Hindlimb muscle (tissue), 1 donor: ENCODE measurements around the gene SH3BP4. TPM values are rescaled to one million over a fixed set of nuclear protein-coding genes. Genes with fewer than 3 reads are reported as not detected.

ENCODE experiments used
- DNase-seq: peaks from one replicate; pipeline ENCODE4 v3.0.0-alpha.2; 2013
- polyA plus RNA-seq: library from polyadenylated mRNA; unstranded; fragments of 120-200 nt; gene quantifications from one replicate; pipeline ENCODE4 v1.2.1, GENCODE V29; 2013; ENCODE audit not compliant: insufficient read length

The SH3BP4 gene
- polyA plus RNA-seq, 1 donor = 19.4 TPM

DNA sequence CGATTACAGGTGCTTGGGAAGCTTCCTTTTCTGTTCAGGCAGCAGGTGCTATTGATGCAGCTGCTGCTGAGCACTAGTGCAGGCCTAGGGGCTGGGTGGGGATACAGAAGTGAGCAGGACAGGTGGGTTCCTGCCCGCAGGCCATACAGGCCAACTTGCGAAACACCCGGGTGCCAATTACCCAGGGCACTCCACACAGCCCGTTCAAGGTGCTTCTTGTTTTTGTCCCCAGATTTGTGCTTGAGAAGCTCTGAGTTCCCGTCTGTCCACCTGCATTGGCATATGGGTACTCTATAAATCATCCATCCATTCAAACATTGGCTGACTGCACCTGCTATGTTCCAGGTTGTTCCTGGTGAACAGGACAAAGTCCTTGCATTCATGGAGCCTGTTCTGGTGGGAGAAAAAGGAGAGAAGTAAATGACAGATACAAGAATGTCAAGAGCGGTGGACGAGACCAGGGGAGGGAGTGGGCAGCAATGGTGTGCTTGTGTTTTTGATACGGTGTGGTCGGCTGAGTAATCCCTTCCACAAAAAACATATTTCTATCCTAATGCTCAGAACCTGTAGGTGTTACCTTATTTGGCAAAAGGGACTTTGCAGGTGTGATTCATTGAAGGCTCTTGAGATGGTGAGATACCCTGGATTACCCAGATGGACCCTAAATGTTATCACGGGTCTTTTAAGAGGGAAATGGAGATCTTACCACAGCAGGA is 31.4 kb downstream of the SH3BP4 start:
- DNase-seq = no peak

DNA sequence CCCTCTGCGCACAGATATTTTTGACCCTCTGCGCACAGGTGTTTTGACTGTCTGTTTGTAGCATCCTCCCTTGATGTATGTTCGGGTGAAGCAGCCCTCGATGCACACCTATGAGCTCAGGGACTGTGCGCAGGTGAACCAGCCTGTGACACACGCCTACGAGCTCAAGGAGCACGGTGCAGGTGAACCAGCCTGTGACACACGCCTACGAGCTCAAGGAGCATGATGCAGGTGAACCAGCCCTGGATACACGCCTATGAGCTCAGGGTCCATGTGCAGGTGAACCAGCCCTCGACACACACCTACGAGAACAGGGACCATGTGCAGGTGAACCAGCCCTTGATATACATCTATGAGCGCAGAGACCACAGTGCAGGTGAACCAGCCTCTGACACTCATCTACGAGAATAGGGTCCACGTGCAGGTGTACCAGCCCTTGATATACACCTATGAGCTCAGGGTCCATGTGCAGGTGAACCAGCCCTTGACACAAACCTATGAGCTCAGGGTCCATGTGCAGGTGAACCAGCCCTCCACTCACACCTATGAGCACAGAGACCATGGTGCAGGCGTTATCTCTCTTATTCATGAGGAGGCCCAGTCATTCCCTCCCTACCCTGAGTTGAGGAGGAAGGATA is 33.9 kb downstream of the SH3BP4 start:
- no peak for DNase-seq

DNA sequence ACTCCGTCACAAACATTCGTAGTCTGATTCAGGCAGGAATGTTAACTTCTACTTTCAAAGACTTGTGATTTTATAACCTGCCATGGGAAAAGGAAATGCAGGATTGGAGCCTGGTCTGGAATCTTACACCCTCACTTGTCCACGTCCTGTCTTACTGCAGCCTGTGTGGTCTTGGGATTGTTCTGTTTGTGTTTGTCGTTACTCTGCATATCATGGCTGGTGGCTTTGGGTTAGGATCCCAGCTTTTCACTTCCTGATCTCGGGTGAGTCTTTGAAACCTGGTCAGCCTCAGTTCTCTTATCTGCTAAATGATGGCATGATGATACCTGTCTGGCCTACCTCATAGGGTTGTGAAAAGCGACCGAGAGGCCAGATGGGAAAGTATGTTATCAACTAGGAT is 34.6 kb downstream of the SH3BP4 start:
- no peak for DNase-seq

DNA sequence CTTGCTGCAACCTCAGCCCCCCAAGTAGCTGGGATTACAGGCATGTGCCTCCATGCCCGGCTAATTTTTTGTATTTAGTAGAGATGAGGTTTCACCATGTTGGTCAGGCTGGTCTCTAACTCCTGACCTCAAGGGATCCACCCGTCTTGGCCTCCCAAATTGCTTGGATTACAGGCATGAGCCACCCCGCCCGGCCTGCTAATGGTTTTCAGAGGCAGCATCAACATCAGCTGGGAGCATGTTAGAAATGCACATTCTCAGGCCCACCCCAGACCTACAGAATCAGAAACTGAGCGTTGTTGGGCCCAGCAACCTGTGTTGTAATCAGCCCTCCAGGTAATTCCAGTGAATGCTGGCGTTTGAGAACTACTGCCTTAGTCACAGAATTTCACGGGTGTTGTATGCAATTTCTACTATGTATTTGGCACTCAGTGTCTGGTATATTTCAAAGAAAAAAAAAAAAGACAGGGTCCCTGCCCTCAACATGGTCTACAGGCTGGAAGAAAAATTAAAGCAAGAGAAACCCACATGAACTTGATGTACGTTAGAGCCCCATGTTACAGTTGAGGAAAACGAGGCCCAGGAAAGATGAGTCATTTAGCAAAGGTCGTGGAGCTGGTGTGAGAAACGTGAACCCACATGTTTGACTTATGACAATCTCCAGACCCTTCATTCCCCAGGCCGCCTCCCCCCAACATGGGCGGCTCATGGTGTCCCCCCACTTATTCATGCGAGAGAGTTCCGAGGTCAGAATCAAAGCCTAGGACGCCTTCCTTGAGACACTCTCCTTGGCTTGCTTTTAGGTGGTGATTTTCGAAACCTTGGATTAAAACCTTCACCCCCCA is 35.3 kb downstream of the SH3BP4 start:
- DNase-seq = no peak

DNA sequence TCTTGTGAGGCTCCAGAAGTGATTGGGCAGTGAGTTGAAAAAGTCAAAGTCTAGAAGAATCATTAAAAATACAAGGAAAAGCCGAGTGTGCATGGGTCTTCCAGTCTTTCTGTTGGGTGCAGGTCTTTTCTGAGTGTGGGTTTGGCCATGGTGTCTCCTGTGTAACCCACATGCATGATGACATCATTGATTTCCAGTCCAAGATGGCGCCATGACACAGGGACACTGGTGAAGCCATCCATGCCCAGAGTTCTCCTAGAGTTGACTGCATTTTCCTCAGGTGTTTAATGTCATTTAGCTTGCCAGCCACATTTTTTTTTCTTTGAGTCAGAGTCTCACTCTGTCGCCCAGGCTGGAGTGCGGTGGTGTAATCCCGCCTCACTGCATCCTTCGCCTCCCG is 35.9 kb downstream of the SH3BP4 start:
- DNase-seq = no peak

DNA sequence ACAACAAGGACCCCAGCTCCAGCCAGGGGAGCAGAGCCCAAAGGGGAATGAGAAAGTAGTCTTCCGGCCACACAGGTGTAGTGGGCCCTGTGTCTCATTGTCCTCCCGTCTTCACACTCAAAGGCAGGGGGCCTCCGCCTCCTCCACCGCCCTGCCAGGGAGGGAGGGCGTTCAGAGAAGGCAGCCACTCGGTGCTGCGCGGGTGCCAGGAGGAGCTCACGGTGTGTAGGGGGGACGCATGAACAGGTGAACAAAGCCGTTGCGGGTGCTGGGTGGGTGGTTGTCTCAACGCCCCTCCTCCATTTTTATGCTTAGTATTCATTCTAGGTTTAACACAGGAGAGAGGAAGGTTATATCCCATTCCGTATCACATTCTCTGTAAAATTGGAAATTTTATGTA is 36.7 kb downstream of the SH3BP4 start:
- DNase-seq = no peak

DNA sequence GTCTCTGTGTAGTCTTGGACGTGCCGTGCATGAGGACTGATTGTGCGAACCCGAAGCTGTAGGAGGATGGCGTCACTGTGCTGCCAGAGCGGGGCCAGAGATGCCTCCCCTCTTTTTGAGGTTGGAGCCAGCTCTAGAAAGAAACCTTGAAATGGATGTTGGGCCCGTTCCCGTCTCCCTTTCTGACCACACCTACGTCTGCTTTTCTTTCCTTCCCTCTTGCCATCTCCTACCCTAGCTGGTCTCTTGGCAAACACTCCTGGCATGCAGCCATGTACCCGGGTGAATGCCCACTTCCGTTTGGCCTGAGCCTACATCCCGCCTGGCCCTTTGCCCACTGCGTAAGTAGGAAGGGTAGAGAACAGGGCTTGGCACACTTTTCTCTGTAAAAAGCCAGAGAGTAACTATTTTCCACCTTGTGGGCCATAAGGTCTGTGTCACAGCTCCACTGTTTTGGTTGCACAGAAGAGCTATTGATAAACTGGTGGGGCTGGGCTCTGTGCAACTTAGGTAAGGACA is 37.4 kb downstream of the SH3BP4 start:
- no peak for DNase-seq

DNA sequence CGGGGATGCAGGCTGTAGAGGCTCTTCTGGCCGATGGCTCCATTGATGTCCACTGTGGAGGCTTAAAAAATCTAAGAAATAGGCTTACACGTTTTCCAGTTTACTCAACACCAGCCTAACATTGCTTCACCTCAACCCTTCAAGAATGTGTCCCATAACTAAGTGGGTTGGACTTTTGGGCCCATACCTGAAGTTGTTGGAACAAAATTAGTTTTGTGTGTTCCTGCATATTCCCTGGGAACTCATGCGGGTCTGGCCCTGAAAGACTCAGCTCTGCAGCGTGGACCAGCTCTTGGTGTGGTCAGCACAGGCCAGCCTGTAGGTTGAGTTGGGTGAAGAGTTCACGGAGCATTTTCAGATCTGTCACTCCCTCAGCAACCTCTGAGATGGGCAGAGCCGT is 38.5 kb downstream of the SH3BP4 start:
- no peak for DNase-seq

DNA sequence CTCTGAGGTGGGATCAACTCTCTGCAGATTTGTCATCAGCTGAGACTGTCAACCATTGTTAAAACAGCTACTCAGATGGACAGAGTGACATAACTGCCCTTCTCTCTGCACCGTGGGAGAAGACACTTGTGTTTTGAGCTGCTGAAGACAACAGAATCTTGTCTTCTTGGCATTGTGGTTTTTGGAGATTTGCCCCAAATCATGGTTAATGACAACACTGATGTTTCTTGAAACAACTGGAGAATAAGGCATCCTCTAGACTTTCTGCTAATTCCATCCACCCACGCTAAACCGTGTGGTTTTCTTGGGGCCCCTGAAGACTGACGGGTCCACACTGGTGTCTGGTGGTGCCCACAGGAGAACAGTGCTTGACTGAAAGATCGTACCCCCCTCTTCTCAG is 39.5 kb downstream of the SH3BP4 start:
- DNase-seq = no peak

DNA sequence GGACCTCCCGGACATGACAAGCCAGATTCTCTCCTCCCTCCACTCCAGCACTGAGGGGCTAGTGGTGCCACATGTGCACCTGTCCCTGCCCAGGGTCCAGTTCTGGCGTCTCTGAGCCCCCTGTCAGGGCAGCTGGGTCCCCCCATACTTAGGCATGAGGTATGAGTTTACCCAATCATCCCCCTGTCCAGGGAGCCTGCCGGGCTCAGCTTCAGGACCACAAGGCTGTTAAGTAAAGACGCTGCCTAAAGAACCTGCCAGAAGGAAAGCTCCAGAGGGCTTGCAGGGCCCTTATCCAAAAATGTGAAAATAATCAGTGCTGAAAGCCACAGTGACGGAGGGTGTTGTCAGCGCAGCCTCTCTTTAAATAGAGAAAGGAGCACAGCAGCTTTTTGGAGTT is 40.0 kb downstream of the SH3BP4 start:
- DNase-seq = no peak

DNA sequence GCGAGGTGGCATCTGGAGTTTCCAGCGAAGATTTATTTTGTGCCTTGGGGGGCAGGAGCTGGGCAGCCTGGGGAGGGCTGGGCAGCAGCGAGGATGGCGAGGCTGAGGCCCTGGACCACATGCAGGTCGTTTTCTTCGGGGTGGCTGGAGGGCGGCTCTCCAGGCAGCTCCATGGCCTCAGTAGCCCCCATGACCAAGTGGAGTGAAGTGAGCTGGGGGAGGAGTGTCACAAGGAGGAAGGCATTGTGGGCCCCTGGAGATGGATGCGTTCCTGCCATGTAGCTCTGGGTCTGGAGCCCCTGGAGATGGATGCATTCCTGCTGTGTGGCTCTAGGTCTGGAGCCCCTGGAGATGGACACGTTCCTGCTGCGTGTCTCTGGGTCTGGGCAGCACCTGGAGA is 40.4 kb downstream of the SH3BP4 start:
- no peak for DNase-seq

DNA sequence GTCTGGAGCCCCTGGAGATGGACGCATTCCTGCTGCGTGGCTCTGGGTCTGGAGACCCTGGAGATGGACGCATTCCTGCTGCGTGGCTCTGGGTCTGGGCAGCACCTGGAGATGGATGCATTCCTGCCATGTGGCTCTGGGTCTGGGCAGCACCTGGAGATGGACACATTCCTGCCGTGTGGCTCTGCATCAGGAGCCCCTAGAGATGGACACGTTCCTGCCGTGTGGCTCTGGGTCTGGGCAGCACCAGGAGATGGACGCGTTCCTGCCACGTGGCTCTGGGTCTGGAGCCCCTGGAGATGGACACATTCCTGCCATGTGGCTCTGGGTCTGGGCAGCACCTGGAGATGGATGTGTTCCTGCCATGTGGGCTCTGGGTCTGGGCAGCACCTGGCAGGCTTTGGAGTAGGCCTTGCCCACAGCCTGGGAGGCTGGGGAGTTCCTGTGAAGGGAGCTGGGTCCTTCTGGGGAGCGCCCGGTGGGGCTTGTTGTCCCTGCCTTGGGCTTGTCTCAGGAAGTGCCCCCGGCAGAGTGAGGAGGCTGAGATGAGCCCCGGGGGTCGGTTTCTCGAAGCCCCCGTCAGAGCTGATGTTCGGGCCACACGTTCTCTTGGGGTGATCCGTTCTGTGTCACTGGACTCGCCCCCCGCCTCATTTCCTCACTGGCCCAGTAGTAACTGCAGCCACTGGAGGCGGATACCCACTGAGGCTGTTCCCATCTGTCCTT is 41.0 kb downstream of the SH3BP4 start:
- no peak for DNase-seq

DNA sequence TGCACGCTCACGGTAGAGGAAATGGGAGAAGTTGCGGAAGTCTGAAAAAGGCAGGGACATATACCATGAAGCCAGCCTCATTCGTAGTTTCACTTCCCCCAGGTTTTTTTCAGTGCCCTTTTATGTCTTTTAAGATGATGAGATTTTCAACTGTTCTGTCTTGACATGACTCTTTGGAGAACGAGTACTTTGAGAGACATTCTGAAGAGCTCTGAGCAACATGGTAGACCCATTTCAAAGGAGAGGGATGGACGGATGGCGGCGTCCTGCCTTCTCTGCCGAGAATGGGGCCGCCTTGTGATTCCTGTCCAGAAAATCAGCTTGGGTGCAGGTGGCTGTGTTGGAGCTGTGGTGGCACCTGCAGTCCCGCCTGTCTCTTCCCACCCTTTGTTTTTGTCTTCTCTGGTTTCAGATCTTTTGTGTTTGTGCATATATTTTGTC is 41.7 kb downstream of the SH3BP4 start:
- no peak for DNase-seq

DNA sequence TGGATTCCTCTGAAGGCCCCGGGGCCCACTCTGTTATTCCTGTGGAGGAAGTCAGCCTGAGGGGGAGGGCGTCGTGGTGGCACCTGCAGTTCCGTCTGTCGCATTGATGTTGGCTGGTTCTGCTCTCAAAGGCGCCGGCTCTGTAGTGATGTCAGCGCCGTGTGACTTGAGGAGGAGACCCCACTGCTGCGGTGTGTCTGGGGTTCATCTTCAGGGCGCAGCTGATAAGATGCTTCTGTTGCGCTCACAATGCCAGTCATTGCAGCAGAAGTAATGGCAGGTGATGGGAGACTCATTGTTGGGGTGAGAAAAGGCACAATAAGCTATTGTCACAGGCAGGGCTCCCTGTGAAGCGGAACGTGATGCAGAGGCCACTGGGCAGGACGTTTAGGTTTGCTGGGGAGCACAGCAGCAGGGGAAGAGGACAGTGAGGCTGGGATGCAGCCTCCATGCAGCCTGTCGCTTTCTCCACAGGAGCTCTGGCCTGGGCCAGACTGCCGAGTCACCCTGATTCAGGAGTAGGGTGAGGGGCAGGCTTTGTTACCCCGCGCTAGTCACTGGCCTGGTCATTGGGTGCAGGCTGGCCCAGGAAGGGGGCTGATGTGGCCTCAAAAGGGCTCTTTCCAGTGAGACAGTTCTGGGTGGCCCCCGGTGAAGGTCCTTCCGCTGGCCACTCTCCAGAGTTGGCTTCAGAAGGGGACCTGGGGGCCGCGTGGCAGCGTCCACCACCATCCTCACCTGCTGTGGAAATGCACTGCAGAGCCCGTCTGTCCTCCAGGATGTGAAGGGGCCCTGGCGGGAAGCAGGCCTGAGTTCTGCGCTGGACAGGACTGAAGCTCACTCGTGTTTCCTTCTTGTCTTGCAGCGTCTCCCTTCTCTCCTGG is 42.9 kb downstream of the SH3BP4 start:
- no peak for DNase-seq

DNA sequence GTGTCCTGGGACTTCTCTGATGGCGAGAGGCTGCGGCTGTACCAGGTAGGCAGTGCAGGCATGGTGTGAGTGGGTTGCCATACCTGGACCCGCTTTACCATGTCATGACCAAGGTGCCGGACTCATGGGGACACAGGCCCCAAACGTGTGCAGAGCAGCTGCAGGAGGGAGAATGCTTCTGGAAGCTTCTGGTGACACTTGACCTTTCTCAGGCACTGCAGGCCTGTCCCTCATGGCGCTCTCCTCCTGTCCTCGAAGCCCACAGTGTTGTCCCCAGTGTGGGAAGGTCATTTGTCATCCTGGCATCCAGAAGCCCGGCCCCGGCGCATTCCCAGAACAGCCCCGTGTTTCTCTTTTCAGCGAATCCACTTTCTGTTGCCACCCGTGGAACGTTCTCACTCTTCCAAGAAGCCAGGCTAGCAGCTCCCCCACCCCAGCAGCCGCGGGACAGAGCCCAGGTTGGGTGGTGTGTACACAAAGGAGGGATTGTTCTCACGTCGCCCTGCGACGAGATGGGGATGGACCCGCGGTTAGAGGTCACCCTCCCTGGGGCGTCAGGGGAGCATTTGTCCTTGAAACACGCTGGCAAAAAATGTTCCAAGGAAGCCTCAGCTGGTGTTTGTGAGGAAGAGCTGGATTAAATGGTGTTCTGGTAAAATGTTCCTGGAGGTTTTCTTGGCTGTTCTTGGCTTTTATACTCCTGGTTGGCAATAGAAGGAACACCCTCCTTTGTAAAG is 43.7 kb downstream of the SH3BP4 start:
- no peak for DNase-seq

DNA sequence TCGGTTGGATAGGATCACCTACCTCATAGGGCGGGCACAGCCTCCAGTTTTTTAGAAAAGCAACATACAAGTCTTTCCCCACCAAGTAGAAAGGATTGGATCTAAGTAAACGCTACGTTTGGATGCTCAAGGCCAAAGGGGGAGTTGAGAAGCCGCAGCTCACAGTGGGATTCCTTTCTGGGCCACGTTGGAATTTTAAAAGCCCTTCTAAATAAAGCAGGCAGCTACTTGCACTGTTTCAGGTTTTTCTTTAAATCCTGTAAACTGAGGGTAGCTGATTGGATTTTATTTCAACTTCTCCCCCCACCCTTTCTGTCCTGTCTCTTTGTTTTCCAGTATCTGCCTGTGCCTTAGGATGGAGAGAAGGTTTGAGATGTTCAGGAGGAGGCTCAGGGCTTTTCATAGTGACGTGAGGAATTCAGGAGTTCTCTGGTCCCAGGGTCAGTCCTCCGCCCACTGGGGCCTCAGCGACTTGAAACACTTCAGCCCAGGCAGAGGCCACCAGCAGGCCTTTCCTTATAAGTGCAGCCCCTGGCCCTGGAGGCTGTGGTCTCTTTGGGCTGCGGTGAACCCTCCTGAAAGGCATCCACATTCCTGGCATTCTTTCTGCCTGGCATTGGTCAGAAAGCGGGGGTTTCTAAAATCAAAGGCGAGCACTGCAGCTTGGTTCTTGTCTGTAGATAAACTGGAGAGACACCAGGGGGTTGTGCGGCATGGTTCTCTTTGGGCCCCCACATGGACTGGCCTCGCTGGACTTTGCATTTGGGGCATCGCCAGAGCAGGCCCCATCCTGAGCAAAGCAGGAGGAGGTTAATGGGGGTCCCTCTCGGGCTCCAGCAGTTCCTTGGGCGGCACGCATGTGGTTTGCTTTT is 44.5 kb downstream of the SH3BP4 start:
- no peak for DNase-seq

DNA sequence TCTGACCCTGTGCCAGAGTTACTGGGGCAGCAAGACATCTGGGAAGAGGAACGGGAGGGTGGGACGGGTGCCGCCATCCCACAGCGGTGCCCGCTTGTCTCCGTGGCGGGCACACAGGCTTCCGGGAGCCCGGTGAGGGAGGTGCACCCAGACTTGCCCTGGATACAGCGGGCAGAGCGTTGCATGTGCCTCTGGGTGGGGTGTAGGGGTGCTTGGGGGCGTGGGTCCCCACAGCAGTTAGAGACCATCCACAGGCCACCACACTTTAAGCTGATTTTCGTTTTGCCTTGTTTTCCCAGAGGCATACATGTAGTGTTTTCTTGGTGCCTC is 45.1 kb downstream of the SH3BP4 start:
- no peak for DNase-seq

DNA sequence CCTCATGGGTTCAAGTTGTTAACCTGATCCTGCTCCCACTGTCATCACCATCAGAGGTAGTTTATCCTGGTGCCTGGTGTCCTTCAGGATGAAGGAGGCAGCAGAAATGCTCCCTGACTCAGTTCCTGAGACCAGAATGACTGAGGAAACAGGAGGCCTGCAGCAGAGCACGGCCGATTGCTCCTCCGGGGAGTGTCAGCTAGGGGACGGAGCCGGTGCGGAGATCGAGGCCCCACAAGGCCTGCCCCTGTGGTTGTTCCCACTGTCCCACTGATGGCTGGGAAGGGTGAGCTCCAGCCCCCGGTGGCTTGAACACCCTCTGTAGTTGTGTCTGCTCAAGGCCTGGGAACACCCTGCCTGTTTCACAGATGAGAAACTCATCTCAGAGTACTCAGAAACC is 45.6 kb downstream of the SH3BP4 start:
- DNase-seq = no peak

DNA sequence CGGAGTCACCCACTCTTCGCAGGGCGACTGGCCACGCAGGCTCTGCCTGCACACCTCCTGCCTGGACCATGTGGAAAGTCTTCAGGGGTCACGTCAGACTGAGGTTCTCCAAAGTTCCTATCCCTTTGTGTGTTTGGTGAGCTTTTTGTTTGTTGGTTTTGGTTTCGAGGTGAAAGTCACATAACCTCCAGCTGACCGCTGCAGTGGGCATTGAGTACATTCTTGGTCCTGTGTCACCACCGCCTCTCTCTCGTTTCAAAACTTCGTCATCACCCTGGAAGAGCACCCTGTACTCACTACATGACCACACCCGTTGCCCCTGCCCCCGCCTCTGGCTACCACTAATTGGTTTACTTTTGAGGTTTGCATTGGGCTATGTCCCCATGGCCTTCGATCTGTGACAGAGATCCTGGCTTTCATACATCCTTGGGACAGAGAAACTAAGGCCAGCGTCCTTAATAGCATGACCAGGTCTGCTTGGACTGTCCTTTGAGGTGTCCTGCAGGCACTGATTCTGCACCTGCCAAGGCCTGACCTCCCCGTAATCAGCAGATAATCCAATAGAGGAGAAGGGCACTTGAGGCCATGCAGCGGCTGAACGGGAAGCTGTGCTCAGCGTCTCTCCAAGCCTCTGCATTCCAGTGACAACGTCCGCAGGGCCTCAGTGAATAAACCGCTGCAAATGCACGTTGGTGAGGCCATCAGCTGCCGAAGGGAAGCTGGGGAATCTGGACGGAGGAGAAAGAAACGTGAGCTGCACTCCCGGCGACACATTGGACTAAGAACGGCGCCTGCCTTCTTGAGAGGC is 46.8 kb downstream of the SH3BP4 start:
- no peak for DNase-seq
